Hematopoietic multipotent progenitor cell treated with erythropoietin and hydrocortisone succinate and interleukin-3 and kit ligand, for 4 days (in vitro differentiated cells): ENCODE measurements around the gene JADE2.

Experiments
- DNase-seq: peaks from one replicate; pipeline ENCODE4 v3.0.0-alpha.2; 2015

JADE2 gene

DNA sequence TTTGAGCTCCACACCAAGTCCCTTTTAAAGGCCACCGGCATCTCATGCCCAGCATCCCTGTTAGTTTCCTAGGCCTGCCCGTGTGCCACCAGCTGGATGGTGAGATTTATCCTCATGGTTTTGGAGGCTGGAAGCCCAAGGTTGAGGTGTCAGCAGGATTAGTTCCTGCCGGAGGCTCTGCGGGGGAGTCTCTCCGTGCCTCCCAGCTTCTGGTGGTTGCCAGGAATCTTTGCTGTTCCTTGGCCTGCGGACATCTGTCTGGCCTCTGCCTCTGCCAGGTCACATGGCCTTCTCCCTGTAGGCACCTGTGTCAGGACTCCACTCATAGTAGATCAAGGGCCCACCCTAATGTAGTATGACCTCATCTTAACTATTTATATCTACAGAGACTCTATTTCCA is 45.4 kb downstream of the JADE2 start:
- DNase-seq, result no peak

DNA sequence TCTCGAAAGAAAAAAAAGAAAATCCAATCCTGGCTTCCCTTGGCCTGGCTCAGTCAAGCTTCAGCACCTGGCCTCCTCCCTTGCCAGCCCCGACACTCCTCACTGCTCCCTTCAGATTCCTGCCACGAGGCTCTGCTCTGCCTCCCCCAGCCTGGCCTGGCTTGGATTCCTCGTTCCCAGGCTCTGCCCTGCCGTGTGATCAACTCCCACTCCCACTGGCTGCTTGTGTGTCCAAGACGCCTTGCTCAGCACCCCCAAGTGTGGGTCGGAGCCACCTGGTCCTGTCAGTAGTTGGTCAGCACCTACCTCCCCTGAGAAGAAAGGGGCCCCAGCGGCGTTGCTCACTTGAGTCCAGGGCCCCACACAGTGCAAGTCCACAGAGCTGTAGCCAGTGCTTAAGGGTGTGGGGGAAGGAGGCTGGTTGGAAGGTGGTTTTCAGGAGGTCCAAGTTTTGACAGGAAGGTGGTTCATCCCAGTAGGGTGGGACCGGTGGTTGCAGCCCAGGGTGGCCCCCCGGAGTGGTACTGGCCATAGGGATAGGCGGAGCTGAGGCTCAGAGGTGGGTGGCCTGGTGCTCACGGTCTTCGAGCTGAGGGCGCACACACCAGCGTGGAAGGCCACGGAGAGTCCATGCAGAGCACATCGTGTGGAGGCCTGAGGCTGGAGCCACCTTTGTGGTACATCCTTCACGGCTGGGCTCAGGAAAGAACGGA is 46.4 kb downstream of the JADE2 start:
- DNase-seq, result no peak

DNA sequence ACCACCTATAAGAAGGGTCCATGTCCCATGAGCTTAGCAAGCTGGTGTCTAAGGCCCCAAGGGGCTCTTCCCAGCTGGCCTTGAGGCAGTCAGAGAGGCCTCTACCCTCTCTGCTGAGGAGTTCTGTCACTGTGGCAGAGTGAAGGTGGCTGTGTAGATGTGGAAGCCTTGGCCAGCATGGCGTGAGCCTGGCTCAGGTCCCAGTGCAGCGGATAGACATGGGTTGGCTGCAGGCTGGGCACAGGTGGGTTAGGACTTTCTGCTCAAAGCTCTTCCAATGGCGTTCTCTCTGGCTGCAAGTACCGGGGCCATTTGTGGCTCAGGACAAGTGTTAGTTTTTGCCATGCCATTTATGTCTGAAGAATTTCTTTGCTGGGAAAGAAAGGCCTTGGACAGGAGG is 47.3 kb downstream of the JADE2 start:
- DNase-seq, result no peak

DNA sequence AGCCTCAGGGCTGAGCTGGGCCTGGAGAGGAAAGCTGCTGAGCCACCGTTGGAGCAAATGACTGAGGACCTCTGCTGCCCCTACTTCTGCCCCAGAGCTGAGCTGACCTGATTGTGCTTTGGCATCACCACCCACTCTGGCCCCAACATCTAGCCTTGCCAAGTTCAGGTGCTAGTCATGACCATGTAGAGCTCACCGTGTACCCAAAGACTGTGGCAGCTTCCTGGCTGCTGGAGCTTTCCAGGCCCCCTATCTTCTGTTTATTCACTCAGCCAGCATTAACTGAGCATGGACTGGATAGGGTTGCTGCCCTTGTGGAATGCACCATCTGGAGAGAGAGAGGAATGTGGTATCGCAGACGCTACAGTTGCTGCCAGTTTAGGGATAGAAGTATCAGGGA is 49.1 kb downstream of the JADE2 start:
- DNase-seq, result no peak

DNA sequence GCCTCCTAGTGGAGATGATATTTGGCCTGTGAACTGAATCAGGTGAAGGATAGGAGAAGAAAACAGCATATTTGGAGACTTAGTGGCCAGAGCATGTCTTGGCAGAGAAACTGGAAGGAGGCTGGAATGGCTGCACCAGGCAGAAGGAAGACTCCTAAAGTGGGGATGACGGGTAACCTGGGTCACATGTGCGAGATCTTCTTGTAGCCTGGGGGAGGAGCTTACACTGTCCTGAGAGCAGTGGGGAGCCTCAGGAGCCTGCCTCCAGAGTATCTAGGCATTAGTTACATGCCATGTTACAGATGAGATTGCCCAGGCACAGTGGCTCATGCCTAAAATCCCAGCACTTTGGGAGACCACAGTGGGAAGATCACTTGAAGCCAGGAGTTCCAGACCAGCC is 49.8 kb downstream of the JADE2 start:
- DNase-seq, result no peak

DNA sequence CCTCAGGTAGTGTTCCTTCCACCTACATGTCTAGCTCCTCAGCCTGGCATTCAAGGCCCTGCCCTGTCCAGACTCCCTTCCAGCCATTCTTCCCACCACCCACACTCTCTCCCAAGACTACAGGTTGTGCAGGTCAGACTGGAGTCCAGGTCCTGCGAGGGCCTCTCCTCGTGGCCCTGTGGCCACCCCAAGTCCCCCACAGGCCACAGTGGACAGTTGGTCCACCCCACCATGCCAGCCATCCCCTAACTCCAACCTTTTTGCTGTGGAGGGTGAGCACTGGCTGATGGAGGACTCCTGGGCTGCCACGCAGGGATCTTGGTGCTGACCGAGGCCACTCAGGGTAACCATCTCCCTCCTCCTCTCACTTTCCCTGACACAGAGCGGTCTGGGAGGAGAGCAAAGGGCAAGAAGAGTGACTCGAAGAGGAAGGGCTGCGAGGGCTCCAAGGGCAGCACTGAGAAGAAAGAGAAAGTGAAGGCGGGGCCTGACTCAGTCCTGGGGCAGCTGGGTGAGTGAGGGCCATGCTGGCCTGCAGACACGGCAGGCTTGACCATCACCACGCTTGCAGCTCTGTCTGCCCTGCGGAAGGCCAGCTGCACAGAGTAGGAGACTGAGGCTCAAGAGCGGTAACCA is 51.0 kb downstream of the JADE2 start:
- no peak for DNase-seq

DNA sequence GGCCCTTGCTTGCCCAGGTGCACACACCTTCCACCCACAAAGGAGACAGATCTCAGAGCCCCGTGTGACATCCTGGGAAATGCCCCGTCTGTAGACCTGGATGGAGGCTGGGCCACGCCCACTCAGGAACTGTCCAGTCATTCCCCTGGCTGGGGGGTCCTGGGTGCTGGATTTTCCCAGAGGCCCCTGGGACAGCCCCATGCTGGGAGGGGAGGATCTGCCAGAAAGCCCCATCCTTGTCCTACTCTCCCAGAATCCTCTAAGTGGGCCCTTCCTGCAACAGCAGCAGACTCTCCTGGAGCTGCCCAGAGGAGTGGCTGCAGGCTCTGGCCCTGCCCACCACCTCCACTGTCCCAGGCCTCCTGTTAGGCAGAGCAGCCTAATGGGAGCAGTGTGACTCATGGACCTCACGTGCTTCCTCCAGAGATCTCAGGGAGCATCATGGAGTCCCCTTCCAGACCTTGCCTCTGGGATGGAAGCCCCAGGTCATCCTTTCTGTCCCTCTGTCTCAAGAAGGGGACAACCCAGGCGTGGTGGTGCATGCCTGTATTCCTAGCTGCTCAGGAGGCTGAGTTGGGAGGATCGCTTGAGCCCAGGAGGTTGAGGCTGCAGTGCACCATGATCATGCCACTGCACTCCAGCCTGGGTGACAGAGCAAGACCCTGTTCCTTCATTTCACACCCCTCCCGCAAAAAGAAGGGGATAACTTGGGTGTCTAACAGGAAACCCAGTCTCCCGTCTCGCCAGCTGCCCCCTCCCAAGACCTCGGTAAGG is 51.7 kb downstream of the JADE2 start:
- no peak for DNase-seq

DNA sequence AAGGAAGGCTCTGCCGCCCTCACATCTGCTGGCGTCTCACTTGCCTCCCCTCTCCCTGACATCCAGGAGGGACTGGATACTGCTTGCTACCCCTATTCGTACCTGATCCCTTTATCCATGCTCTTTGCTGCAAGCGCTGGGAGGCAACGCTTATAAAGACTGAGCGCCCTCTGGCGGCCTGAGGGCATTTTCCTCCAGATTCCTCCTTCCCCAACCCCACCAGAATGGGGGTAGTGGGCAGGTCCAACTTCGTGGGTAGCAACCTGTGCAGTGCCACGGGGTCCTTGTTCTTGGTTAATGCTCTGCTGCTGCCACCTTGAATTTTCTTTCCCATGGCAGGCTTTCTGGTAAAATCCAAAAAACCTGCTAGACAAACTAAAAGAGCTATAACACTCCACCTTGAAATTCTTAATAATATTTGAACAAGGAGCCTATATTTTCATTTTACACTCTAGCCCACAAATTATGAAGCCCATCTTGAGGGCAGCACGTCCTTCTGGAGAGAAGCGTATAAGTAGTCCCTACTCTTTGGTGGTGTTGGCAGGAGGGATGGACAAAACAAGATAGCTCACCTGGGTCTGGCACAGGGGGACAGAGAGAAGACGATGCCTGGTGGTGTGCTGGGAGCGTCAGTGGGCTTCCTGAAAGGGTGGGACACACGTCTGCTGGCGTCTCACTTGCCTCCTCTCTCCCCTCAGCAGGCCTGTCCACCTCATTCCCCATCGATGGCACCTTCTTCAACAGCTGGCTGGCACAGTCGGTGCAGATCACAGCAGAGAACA is 52.5 kb downstream of the JADE2 start:
- peak; percentile 91 for DNase-seq

DNA sequence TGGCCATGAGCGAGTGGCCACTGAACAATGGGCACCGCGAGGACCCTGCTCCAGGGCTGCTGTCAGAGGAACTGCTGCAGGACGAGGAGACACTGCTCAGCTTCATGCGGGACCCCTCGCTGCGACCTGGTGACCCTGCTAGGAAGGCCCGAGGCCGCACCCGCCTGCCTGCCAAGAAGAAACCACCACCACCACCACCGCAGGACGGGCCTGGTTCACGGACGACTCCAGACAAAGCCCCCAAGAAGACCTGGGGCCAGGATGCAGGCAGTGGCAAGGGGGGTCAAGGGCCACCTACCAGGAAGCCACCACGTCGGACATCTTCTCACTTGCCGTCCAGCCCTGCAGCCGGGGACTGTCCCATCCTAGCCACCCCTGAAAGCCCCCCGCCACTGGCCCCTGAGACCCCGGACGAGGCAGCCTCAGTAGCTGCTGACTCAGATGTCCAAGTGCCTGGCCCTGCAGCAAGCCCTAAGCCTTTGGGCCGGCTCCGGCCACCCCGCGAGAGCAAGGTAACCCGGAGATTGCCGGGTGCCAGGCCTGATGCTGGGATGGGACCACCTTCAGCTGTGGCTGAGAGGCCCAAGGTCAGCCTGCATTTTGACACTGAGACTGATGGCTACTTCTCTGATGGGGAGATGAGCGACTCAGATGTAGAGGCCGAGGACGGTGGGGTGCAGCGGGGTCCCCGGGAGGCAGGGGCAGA is 53.3 kb downstream of the JADE2 start:
- DNase-seq, result no peak

DNA sequence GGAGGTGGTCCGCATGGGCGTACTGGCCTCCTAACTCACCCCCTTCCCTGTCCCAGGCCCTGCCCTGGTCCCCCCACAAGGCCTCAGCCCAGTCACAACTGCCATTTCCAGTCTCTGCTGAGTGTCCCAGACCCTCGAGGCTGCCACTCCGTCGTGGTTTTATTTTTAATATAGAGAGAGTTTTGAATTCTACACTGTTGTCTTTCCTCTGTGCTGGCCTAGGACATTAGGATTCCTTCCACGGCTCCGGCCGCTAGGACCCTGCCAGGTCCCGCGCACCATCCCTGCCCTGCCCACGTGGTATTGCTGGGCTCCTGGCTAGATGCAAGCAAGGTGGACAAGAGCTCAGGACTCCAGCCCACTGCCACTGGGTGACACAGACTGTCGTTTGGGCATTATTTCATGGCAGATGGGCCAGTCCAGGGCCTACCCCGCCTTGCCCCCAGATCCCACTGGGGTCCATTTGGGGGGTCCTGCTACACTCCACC is 53.9 kb downstream of the JADE2 start:
- no peak for DNase-seq

DNA sequence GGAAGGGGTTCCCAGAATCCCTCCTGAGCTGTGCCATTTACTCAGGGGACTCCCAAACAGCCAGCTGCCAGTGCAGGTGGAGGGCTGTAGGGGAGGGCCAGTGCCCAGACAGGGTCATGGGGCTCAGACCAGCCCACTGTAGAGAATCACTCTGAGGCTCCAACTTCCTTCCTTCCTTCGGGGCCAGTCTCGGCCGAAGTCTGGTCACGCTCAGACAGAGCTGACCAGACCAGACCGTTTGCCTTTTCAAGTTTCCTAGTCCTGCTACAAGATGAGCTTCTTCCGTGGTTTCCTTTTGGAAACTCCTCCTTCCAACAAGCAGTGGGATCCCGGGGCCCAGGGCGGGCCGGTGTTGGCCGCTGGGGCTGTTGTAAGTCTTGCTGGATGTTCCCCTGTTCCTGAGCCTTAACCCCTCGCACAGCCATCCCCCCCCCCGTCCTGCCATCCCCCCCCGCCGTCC is 54.6 kb downstream of the JADE2 start:
- no peak for DNase-seq

DNA sequence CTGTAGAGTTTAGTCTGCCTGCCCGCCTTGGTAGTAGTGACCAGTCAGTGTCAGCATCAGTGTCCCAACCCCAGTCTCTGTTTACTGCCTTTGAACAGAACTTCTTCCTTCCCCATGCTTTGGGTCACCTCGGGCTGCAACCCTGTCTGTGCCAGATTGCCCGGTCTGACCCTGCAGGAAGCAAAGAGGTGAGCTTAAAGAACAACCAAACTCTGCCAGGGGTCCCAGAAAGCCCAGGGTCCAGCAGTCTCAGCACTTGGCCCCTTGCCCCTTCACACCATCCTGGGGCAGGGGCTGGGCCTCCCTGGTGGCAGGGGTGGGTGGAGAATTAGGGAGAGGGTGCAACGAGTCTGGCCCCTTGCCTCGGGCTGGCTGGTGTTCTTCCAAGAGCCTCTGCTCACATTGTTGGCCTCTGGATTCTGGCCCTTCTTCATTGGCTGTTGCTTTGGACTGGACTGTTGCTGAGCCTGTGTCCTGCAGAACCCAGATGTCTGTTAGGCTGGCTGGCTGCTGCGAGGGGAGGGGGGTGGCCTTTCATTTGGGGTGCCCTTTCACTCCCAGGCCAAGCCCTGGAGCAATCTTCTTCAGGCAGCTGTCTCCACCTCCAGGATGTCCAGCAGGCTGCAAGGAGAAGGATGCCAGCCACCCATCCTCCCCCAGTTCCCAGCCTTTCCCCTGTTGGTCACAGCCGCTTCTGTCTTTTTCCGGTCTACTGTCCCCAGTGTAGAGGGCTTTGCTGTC is 55.9 kb downstream of the JADE2 start:
- DNase-seq, result no peak

DNA sequence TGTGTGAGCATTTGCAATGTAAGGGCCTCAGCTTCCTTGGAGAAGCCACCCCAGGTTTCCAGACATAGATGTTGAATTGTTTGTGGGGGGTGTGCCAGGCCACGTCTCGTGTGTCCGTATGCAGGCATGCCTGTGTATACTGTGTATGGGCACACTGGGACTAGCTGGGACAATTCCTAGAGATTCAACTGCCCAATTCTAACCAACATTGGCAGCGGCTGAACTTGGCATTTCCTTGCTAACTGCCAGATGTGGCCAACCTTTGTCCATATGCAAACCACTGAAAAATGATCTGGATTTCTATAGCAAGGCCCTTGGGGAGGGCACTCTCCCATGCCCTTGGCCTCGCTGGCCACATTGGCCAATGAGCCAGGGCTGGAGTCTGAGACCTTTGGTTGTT is 56.8 kb downstream of the JADE2 start:
- DNase-seq, result no peak

DNA sequence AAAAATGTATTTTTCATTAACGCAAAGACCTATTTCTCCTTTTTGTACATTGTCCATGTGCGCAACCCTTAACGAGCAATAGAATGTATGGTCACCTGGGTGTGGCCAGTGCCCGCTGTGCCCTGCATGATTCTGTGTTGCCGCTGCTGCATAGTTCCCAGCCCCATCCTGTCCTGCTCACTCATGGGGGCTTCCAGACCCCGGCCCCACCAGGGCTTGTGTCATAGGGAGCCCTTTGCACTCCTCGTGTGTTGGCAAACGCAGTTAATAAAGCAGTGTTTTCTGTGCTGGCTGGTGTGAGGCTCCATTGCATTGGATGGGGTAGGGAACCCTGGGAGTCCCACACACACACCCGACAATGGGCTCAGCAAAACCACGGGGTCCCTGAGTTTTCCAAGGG is 57.5 kb downstream of the JADE2 start:
- no peak for DNase-seq

DNA sequence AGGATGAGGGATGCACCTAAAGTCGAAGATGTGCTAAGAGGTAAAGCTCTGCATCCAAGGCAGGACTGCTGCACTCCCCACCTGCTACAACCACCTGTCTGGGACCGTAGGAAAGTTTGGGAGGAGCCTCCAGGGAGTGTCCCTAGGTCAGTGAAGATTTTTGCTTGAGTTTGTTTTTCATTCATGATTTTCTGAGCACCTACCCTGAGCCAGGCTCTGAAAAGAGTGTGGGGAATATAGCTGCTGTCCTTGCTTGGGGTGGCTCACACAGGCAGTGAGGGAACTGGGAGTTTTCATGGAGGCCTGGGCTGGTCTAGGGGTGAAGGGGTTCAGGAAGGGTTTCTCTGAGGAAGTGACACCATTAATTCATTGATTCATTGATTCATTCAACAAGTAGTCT is 58.3 kb downstream of the JADE2 start:
- DNase-seq, result no peak

DNA sequence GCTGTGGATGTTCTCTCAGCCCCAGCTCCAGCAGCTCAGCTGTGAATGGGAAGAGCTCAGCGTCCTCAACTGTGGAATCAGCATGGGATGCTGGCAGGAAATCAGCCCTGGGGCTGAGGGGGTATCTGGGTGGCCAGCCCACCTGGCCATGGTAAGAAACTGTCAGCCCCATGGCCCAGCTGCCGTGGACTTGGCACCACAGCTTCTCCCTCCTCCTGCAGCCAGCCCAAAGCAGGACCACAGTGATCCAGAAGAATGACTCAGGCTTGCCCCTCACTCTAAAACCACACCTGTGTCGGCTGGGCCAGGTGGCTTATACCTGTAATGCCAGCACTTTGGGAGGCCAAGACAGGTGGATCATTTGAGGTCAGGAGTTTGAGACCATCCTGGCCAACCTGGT is 59.2 kb downstream of the JADE2 start:
- DNase-seq, result no peak

DNA sequence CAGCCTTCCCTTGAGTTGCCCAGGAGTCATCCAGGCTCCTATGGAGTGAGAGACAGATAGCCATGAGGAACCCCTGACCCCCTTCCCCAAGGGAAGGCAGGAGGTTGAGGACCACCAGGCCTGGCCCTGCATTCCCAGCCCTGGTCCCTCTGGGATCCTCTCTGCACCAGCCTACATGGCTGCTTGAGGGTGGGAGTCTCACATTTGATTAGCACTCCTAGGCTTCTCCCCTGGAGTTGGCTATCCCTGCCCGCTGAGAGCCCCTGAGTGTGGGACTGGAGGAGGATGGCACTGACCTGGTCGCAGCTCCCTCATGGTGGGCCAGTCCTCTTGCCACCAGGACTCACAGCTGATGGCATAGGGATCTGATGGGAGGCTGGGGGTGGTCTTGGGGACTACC is 60.5 kb downstream of the JADE2 start:
- DNase-seq, result no peak

DNA sequence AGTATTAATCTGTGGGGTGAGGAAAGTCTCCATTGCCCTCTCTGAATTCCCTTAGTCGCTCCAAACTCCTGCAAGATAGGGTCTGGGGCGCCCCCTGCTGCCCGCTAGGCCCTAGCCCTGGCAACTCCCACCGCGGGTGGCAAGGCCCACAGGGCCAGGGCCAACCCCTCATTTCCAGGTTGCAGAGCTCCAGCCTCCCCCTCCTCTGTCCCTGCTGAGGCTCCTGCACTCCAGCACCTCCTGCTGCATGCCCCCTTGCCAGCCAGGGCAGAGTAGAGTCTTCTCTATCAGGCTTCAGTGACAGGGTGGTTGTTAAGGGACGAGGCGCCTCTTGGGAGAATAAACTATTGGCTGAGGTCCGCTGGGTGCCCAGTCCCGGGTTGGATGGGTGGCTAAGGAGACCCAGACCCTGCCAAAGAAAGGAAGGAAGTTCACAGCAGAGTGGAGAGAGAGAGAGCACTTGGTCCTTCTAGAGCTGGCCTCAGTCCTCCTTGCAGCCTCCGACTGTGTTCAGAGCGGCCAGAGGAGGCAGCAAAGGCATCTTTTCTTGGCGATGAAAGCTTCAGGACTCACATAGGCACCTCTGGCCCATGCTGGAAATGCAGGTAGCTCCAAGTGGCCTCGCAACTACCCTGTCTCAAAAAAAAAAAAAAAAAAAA is 61.5 kb downstream of the JADE2 start:
- peak; percentile 93 for DNase-seq

DNA sequence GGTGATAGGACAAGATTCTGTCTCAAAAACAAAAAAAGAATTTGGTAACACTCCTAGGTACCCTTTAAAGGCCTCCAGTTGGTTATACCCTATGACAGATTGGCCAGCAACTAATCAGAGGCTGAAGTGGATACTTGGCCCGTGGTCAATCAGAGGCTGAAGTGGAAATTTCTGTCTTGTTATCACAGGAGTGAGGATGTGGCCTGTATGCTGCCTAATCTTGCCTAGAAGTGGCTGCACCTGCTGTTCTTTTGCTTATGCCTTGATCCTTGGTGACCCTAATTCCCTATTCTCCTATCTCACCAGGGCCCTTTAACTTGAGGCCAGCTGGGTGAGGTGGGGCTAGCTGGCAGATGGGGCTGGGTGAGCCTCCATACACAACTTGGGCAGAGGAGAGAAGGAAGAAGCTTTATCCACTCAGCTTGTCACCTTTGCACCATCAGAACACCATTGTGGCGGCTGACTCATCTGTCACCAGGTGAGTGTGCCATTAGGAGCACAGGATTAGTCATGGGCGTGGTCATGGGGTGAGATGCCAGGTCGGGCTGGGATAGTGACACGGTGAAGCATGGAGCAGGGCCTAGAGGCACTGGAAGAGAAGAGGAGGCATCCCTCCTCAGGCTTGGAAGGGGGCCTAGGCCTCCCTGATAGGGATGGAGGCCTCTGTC is 65.7 kb downstream of the JADE2 start:
- peak; percentile 16 for DNase-seq

DNA sequence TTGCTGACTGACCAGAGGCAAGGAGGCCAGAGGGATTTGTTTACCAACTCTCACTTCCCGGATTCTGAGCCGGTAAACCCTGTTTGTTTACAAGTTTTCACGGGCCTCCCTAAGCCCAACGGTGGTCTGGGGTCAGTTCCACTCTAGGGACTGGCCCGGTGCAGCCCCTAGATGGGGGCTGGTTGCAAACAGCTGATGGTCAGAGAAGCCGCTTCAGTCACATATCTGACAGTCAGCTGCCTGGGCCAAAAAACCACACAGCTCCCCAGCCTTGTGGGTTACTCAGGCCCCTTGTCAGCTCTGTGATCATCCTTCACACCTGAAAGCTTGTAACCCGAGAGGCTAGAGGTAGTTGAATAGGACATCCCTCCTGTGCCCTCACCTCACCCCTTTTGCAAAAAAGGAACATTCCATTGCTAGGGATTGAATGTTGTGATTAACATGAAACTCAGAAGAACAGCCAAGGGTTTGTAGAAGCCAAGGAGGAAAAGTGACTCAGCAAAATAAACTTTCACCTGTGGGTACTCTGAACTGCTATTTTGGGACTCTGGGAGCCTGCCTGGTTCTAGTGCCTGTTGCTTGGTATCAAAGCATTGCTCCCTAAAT is 66.8 kb downstream of the JADE2 start:
- no peak for DNase-seq
